HCT116 (cell line): ENCODE measurements around the gene CRACDL. TPM values are rescaled to one million over a fixed set of nuclear protein-coding genes. Genes with fewer than 3 reads are reported as not detected.

Source experiments
- ATAC-seq: fragments of 200-7000 bp; cut with Tn5 transposase; 2 replicates; pipeline ENCODE4 v1.9.1; 2020; ENCODE audit warnings: mild to moderate bottlenecking, moderate library complexity
- BruUV-seq: library from RNA; stranded (reverse); fragments of 400-500 nt; replicated peaks from 2 replicates; lab custom pipeline; 2021; lab: Mats Ljungman, UMichigan
- CTCF ChIA-PET: fragments of 300-600 bp; sonication (Branson Sonifier 250); formaldehyde crosslinking; loops from one replicate; lab custom pipeline; 2021; ENCODE audit warnings: antibody characterized with exemption; lab: Charles Lee
- POLR2A ChIA-PET: fragments of 300-600, 350-600 bp; sonication (Branson Sonifier 250); formaldehyde crosslinking; loops from one replicate; lab custom pipeline; 2021; ENCODE audit warnings: antibody characterized with exemption; lab: Charles Lee
- RAD21 ChIA-PET, 2 experiments: fragments of 300-600 bp; sonication (Branson Sonifier 250); formaldehyde crosslinking; loops; one replicate each; lab custom pipeline; 2023; ENCODE audit warnings: low total read pairs in 2 of 2; ENCODE audit not compliant: uncharacterized antibody in 2 of 2, unreplicated experiment in 2 of 2, low non-redundant PET in 1 of 2; lab: Charles Lee
- DNase-seq: peaks from one replicate; pipeline ENCODE4 v3.0.0-alpha.2; 2010; ENCODE audit warnings: low read depth, low spot score
- H2AFZ ChIP-seq: fragments of 200-600 bp; shearing (Covaris generic), sonication (generic); 2 replicates; pipeline ENCODE4 v1.6.1; 2017; ENCODE audit warnings: low read depth, mixed run types, mixed read lengths, antibody characterized with exemption, low read length; ENCODE audit not compliant: poor library complexity, severe bottlenecking
- H3K27ac ChIP-seq: 2 replicates; pipeline ENCODE4 v1.5.1; 2012; ENCODE audit warnings: low read depth, low read length
- H3K27me3 ChIP-seq: fragments of 200-600 bp; sonication (generic); 2 replicates; pipeline ENCODE4 v1.6.1; 2016; ENCODE audit warnings: mixed run types, low read length, mixed read lengths; ENCODE audit not compliant: insufficient read depth
- H3K36me3 ChIP-seq, 2 experiments: fragments of 200-500 bp in 1 of 2; fragments of 200-600 bp in 1 of 2; sonication (Bioruptor generic) in 1 of 2; sonication (generic) in 1 of 2; 2 replicates each; pipeline versions ENCODE4 v1.5.1 to v1.6.1; 2014 to 2016; ENCODE audit warnings: low read length in 2 of 2, inconsistent platforms in 1 of 2, mixed read lengths in 1 of 2, mixed run types in 1 of 2; ENCODE audit not compliant: insufficient read depth in 2 of 2, control insufficient read depth in 1 of 2
- H3K4me1 ChIP-seq, 2 experiments: fragments of 200-600 bp in 1 of 2; sonication (generic) in 1 of 2; 2 replicates each; pipeline versions ENCODE4 v1.5.1 to v1.6.1; 2012 to 2017; ENCODE audit warnings: low read length in 2 of 2, inconsistent platforms in 1 of 2, mild to moderate bottlenecking in 1 of 2, mixed read lengths in 1 of 2, mixed run types in 1 of 2, moderate library complexity in 1 of 2; ENCODE audit not compliant: insufficient read depth in 2 of 2, control insufficient read depth in 1 of 2
- H3K4me2 ChIP-seq: fragments of 200-600 bp; sonication (generic); 2 replicates; pipeline ENCODE4 v1.6.1; 2017; ENCODE audit warnings: mixed run types, low read length, mixed read lengths
- H3K4me3 ChIP-seq, 2 experiments: fragments of 200-600 bp in 1 of 2; sonication (generic) in 1 of 2; replicated peaks in 1 of 2; 2 replicates each; pipeline ENCODE4 v1.5.1; 2011 to 2016; ENCODE audit warnings: low read length in 2 of 2, control low read depth in 1 of 2, low read depth in 1 of 2, mild to moderate bottlenecking in 1 of 2, mixed read lengths in 1 of 2, mixed run types in 1 of 2
- H3K79me2 ChIP-seq: fragments of 200-600 bp; sonication (generic); 2 replicates; pipeline ENCODE4 v1.6.1; 2017; ENCODE audit warnings: mild to moderate bottlenecking, mixed run types, low read length, moderate library complexity, mixed read lengths; ENCODE audit not compliant: insufficient read depth
- H3K9ac ChIP-seq: fragments of 200-600 bp; sonication (generic); 2 replicates; pipeline ENCODE4 v1.6.1; 2016; ENCODE audit warnings: low read length, mixed read lengths
- H3K9me2 ChIP-seq: fragments of 200-600 bp; sonication (generic), shearing (Covaris generic); 2 replicates; pipeline ENCODE4 v1.6.1; 2017; ENCODE audit warnings: mixed run types, mild to moderate bottlenecking, moderate library complexity; ENCODE audit not compliant: insufficient read depth
- H3K9me3 ChIP-seq, 2 experiments: fragments of 200-500 bp in 1 of 2; fragments of 200-600 bp in 1 of 2; sonication (Bioruptor generic) in 1 of 2; sonication (generic) in 1 of 2; 2 replicates each; pipeline ENCODE4 v1.6.1; 2014 to 2017; ENCODE audit warnings: low read length in 2 of 2, mixed read lengths in 2 of 2, inconsistent platforms in 1 of 2, low read depth in 1 of 2, mild to moderate bottlenecking in 1 of 2, mixed run types in 1 of 2, moderate library complexity in 1 of 2; ENCODE audit not compliant: control insufficient read depth in 1 of 2, insufficient read depth in 1 of 2
- H4K20me1 ChIP-seq: fragments of 200-600 bp; sonication (generic), shearing (Covaris generic); 2 replicates; pipeline ENCODE4 v1.6.1; 2017; ENCODE audit warnings: mixed run types, mild to moderate bottlenecking, moderate library complexity; ENCODE audit not compliant: insufficient read depth
- CBX3 ChIP-seq: IDR thresholded peaks from 2 replicates; pipeline ENCODE4 v1.6.1; 2012; ENCODE audit warnings: low read depth
- CTCF ChIP-seq, 3 experiments: fragments of 200-600 bp in 1 of 3; sonication (generic) in 1 of 3; IDR thresholded peaks in 2 of 3; conservative IDR thresholded peaks in 1 of 3; 2 replicates each; pipeline ENCODE4 v1.5.1; 2012 to 2017; ENCODE audit warnings: low read depth in 2 of 3, low read length in 2 of 3, antibody characterized with exemption in 1 of 3, borderline replicate concordance in 1 of 3, control low read depth in 1 of 3, mild to moderate bottlenecking in 1 of 3, mixed read lengths in 1 of 3, mixed run types in 1 of 3, moderate library complexity in 1 of 3; ENCODE audit not compliant: insufficient read depth in 1 of 3
- EGR1 ChIP-seq: IDR thresholded peaks from 2 replicates; pipeline ENCODE4 v1.6.1; 2012; ENCODE audit warnings: low read depth
- ELF1 ChIP-seq: IDR thresholded peaks from 2 replicates; pipeline ENCODE4 v1.6.1; 2012; ENCODE audit warnings: low read depth, borderline replicate concordance
- EZH2 ChIP-seq: fragments of 200-600 bp; sonication (generic); IDR thresholded peaks from 2 replicates; pipeline ENCODE4 v1.6.1; 2017; ENCODE audit warnings: antibody characterized with exemption, mixed run types
- EZH2phosphoT487 ChIP-seq: fragments of 200-600 bp; IDR thresholded peaks from 2 replicates; pipeline ENCODE4 v1.6.1; 2018; ENCODE audit warnings: antibody characterized with exemption, borderline replicate concordance
- FOSL1 ChIP-seq: IDR thresholded peaks from 2 replicates; pipeline ENCODE4 v1.6.1; 2012; ENCODE audit warnings: low read depth
- JUND ChIP-seq: IDR thresholded peaks from 2 replicates; pipeline ENCODE4 v1.6.1; 2012
- POLR2A ChIP-seq: IDR thresholded peaks from 2 replicates; pipeline ENCODE4 v1.7.0; 2011; ENCODE audit warnings: borderline replicate concordance; ENCODE audit not compliant: insufficient read depth, insufficient read length; ENCODE audit errors: extremely low read depth
- POLR2AphosphoS5 ChIP-seq: IDR thresholded peaks from 2 replicates; pipeline ENCODE4 v1.6.1; 2011; ENCODE audit warnings: mild to moderate bottlenecking, low read depth, low read length, moderate library complexity
- RAD21 ChIP-seq: IDR thresholded peaks from 2 replicates; pipeline ENCODE4 v1.6.1; 2012; ENCODE audit warnings: low read depth, mild to moderate bottlenecking
- SIN3A ChIP-seq: IDR thresholded peaks from 2 replicates; pipeline ENCODE4 v1.6.1; 2012; ENCODE audit warnings: low read depth
- TCF7L2 ChIP-seq: IDR thresholded peaks from 2 replicates; pipeline ENCODE4 v1.7.0; 2011; ENCODE audit warnings: borderline replicate concordance, inconsistent platforms; ENCODE audit not compliant: insufficient read depth, insufficient read length; ENCODE audit errors: extremely low read depth
- YY1 ChIP-seq: IDR thresholded peaks from 2 replicates; pipeline ENCODE4 v1.6.1; 2011; ENCODE audit warnings: low read length, low read depth, moderate library complexity, mild to moderate bottlenecking; ENCODE audit not compliant: insufficient replicate concordance; ENCODE audit errors: extremely low read depth
- ZBTB33 ChIP-seq: IDR thresholded peaks from 2 replicates; pipeline ENCODE4 v1.6.1; 2011; ENCODE audit warnings: mild to moderate bottlenecking, low read length, moderate library complexity; ENCODE audit not compliant: insufficient replicate concordance; ENCODE audit errors: extremely low read depth
- ZFX ChIP-seq: fragments of 450-650 bp; IDR thresholded peaks from 2 replicates; pipeline ENCODE4 v1.6.1; 2017
- ZNF274 ChIP-seq: fragments of 200-500 bp; sonication (Bioruptor generic); IDR thresholded peaks from 2 replicates; pipeline ENCODE4 v1.6.1; 2014; ENCODE audit warnings: mild to moderate bottlenecking, low read depth, low read length, inconsistent platforms
- intact Hi-C: fragments of 100-400 bp; cut with micrococcal nuclease; formaldehyde crosslinking; loops from 2 replicates; pipeline ENCODE4 v1.10.0; 2022
- total RNA-seq: library from RNA; stranded (reverse); gene quantifications from one replicate; pipeline ENCODE4 v1.2.1, GENCODE V29; 2021; ENCODE audit not compliant: unreplicated experiment
- TF ChIP-seq, protein P1 (sequence below): IDR thresholded peaks from 2 replicates; pipeline ENCODE4 v1.6.1; 2012
- TF ChIP-seq, protein P2 (sequence below): IDR thresholded peaks from 2 replicates; pipeline ENCODE4 v1.6.1; 2012; ENCODE audit warnings: low read depth
- TF ChIP-seq, protein P3 (sequence below): IDR thresholded peaks from 2 replicates; pipeline ENCODE4 v1.6.1; 2012

Gene CRACDL
- total RNA-seq, 1 experiment from 2014 or later, result 1.1 TPM

DNA sequence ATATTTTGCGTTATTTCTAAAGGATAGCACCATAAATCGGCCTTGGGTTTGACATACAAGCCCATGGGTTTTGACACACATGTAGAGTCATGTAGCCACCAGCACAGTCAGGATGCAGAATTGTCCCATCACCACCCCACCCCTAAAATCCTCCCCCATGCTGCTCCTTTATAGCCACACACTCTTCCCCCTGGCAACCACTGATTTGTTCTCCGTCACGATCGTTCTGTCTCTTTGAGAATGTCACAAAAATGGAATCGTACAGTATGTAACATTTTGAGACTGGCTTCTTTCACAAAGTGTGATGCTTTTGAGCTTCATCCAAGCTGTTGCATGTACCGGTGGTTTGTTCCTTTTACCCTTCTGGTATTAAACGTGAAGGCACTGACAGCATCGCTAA is 39.1 kb downstream of the CRACDL start:
- H3K4me2 ChIP-seq, result no peak overlapping the region
- H3K4me3 ChIP-seq, result no peak overlapping the region
- ChIA-PET RAD21 (no interaction called here), CTCF (no interaction called here), POLR2A (no interaction called here)
- H3K79me2 ChIP-seq, result no peaks in the 10 kb centered on the region
- no peak overlapping the region for H3K27ac ChIP-seq
- H3K9me2 ChIP-seq, result no peaks in the 10 kb centered on the region
- intact Hi-C loops, result no loop called here
- H3K27me3 ChIP-seq, result no peaks in the 10 kb centered on the region
- H4K20me1 ChIP-seq, result no peaks in the 10 kb centered on the region
- no peaks in the 10 kb centered on the region for H3K36me3 ChIP-seq
- H3K9ac ChIP-seq, result no peak overlapping the region
- no peaks in the 10 kb centered on the region for H3K4me1 ChIP-seq
- BruUV-seq, result no TSS peak
- no peak overlapping the region for H2AFZ ChIP-seq
- ATAC-seq, result no peak
- DNase-seq, result no peak
- H3K9me3 ChIP-seq, result no peaks in the 10 kb centered on the region
- TF ChIP-seq, protein P1, sequence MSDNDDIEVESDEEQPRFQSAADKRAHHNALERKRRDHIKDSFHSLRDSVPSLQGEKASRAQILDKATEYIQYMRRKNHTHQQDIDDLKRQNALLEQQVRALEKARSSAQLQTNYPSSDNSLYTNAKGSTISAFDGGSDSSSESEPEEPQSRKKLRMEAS, result no peak
- TF ChIP-seq EZH2 (no peak), ELF1 (no peak), POLR2A (no peak), JUND (no peak), EGR1 (no peak), ZBTB33 (no peak), YY1 (no peak), TCF7L2 (no peak), ZFX (no peak), ZNF274 (no peak), RAD21 (no peak), POLR2AphosphoS5 (no peak), SIN3A (no peak), FOSL1 (no peak), CBX3 (no peak), CTCF (IDR thresholded peaks at IDR 0.05 in 2 of 3, conservative IDR thresholded peaks at IDR 0.05 in 1 of 3; ENCODE audit: borderline replicate concordance in 1 of 3, insufficient read depth in 1 of 3, low read depth in 2 of 3, low read length in 2 of 3) (no peak), EZH2phosphoT487 (no peak)
- TF ChIP-seq, protein P2, sequence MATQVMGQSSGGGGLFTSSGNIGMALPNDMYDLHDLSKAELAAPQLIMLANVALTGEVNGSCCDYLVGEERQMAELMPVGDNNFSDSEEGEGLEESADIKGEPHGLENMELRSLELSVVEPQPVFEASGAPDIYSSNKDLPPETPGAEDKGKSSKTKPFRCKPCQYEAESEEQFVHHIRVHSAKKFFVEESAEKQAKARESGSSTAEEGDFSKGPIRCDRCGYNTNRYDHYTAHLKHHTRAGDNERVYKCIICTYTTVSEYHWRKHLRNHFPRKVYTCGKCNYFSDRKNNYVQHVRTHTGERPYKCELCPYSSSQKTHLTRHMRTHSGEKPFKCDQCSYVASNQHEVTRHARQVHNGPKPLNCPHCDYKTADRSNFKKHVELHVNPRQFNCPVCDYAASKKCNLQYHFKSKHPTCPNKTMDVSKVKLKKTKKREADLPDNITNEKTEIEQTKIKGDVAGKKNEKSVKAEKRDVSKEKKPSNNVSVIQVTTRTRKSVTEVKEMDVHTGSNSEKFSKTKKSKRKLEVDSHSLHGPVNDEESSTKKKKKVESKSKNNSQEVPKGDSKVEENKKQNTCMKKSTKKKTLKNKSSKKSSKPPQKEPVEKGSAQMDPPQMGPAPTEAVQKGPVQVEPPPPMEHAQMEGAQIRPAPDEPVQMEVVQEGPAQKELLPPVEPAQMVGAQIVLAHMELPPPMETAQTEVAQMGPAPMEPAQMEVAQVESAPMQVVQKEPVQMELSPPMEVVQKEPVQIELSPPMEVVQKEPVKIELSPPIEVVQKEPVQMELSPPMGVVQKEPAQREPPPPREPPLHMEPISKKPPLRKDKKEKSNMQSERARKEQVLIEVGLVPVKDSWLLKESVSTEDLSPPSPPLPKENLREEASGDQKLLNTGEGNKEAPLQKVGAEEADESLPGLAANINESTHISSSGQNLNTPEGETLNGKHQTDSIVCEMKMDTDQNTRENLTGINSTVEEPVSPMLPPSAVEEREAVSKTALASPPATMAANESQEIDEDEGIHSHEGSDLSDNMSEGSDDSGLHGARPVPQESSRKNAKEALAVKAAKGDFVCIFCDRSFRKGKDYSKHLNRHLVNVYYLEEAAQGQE, result no peak
- TF ChIP-seq, protein P3, sequence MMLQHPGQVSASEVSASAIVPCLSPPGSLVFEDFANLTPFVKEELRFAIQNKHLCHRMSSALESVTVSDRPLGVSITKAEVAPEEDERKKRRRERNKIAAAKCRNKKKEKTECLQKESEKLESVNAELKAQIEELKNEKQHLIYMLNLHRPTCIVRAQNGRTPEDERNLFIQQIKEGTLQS, result no peak
